WTC11 (cell line): ENCODE measurements around the gene MEGF8.

Experiments
- ESRRA ChIP-seq: sonication (generic); formaldehyde crosslinking; IDR thresholded peaks from 2 replicates; pipeline ENCODE4 v1.8.1; 2022; ENCODE audit warnings: mild to moderate bottlenecking, missing genetic modification reagents, borderline replicate concordance
- GABPB1 ChIP-seq: sonication (generic); formaldehyde crosslinking; IDR thresholded peaks from 2 replicates; pipeline ENCODE4 v1.8.1; 2023; ENCODE audit warnings: mild to moderate bottlenecking, missing genetic modification reagents
- TF ChIP-seq, protein P1 (sequence below): fragments of 200-600 bp; IDR thresholded peaks from 2 replicates; pipeline ENCODE4 v1.8.0; 2022; ENCODE audit warnings: antibody characterized with exemption
- TF ChIP-seq, protein P2 (sequence below): fragments of 250-450 bp; sonication (Bioruptor Pico); IDR thresholded peaks from 2 replicates; pipeline ENCODE4 v1.9.0; 2021; ENCODE audit warnings: mild to moderate bottlenecking, borderline replicate concordance

DNA sequence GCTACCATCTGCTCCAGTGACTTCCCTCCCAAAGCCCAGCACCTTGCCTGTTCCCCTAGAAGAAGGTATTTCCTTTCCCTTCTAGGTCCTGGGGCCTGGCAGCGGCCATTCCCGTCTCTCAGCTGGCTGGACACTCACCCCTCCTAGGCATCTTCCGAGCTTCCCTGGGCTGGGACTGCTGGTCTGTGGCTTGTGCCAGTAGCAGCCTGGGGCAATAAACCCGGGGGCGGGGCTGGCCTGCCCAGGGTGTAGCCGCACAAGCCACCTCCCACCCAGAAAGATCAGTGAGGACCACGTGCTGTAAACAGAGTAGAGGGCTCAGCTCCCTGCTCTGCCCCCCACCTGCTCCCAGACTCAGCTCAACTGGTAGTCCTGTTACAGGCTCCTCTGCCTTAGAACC is 86.8 kb downstream of the MEGF8 start:
- TF ChIP-seq, protein P1, sequence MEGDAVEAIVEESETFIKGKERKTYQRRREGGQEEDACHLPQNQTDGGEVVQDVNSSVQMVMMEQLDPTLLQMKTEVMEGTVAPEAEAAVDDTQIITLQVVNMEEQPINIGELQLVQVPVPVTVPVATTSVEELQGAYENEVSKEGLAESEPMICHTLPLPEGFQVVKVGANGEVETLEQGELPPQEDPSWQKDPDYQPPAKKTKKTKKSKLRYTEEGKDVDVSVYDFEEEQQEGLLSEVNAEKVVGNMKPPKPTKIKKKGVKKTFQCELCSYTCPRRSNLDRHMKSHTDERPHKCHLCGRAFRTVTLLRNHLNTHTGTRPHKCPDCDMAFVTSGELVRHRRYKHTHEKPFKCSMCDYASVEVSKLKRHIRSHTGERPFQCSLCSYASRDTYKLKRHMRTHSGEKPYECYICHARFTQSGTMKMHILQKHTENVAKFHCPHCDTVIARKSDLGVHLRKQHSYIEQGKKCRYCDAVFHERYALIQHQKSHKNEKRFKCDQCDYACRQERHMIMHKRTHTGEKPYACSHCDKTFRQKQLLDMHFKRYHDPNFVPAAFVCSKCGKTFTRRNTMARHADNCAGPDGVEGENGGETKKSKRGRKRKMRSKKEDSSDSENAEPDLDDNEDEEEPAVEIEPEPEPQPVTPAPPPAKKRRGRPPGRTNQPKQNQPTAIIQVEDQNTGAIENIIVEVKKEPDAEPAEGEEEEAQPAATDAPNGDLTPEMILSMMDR: no peak
- TF ChIP-seq ESRRA (CRISPR knock-in tag) (no peak), GABPB1 (CRISPR knock-in tag) (no peak)
- TF ChIP-seq, protein P2, sequence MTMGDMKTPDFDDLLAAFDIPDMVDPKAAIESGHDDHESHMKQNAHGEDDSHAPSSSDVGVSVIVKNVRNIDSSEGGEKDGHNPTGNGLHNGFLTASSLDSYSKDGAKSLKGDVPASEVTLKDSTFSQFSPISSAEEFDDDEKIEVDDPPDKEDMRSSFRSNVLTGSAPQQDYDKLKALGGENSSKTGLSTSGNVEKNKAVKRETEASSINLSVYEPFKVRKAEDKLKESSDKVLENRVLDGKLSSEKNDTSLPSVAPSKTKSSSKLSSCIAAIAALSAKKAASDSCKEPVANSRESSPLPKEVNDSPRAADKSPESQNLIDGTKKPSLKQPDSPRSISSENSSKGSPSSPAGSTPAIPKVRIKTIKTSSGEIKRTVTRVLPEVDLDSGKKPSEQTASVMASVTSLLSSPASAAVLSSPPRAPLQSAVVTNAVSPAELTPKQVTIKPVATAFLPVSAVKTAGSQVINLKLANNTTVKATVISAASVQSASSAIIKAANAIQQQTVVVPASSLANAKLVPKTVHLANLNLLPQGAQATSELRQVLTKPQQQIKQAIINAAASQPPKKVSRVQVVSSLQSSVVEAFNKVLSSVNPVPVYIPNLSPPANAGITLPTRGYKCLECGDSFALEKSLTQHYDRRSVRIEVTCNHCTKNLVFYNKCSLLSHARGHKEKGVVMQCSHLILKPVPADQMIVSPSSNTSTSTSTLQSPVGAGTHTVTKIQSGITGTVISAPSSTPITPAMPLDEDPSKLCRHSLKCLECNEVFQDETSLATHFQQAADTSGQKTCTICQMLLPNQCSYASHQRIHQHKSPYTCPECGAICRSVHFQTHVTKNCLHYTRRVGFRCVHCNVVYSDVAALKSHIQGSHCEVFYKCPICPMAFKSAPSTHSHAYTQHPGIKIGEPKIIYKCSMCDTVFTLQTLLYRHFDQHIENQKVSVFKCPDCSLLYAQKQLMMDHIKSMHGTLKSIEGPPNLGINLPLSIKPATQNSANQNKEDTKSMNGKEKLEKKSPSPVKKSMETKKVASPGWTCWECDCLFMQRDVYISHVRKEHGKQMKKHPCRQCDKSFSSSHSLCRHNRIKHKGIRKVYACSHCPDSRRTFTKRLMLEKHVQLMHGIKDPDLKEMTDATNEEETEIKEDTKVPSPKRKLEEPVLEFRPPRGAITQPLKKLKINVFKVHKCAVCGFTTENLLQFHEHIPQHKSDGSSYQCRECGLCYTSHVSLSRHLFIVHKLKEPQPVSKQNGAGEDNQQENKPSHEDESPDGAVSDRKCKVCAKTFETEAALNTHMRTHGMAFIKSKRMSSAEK: no peak
